GM21737 (cell line): ENCODE measurements around the gene RALA.
"Not testable (repeated sequence)": the region's sequence is repeated elsewhere in the genome, so short reads cannot be mapped to it uniquely, and the experiment has no call there.

Source experiments
- ATAC-seq: cut with Tn5 transposase; IDR thresholded peaks from one replicate; pipeline ENCODE4 v1.9.1; 2021; ENCODE audit warnings: mild to moderate bottlenecking, moderate library complexity; ENCODE audit not compliant: unreplicated experiment

Gene RALA

GRCh38 chr7:39645482-39646407 is 22.4 kb downstream of the RALA start:
- ATAC-seq = no peak

DNA sequence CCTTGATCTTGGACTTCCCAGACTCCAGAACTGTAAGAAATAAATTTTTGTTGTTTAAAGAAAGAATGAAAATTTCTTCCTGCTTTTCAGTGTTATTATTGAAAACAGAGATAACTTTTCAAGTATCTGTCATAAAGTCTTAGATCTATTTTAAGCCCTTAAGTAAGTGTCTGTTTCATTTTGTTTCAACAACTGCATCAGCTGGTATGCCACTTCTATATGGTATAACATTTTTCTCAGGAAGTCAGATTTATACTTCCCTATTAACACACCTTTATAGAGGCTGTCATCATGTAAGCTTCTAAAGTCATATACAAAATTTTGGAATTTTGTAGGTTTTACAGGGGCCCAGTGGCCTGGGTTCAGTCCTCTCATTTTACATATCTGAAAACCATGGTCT is 24.4 kb downstream of the RALA start:
- no peak for ATAC-seq

- no peak for ATAC-seq
These were observed 27.3 kb downstream of the RALA start for GRCh38 chr7:39650676-39651075.

- no peak for ATAC-seq
These were observed 27.9 kb downstream of the RALA start for GRCh38 chr7:39651265-39651664.

GRCh38 chr7:39656415-39656814 is 33.0 kb downstream of the RALA start:
- ATAC-seq = no peak

DNA sequence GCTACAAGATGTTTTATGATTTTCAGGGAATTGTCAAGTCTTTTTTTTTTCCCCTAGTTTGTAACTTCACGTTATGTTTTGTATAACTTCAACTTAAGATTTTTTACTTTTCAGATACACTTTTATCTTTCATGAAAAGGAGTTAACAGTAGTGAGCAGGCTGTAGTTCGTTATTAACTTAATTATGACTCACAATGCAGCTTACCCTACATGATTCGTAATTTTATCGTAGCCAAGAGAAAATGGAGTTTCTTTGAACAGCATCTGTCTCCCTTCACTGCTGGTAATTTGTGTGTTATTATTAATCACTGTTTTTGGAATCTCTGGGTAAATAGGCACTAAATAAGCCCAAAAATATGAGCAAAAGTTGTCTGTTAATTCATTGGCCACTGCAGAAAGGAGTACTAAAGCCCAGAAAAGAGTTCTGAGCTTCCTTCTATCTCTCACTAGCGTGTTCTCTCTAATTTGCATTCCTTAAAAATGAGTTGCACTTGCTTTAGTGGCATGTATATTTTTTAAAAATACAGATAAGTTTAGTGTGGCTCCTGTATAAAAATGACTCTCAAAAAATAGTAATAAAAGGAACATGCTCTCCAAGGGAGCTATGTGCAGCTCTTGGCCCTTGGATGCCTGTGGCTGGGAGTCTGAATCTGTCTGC is 36.1 kb downstream of the RALA start:
- ATAC-seq = no peak

- ATAC-seq = no peak
These were observed 38.6 kb downstream of the RALA start for GRCh38 chr7:39661960-39662359.

DNA sequence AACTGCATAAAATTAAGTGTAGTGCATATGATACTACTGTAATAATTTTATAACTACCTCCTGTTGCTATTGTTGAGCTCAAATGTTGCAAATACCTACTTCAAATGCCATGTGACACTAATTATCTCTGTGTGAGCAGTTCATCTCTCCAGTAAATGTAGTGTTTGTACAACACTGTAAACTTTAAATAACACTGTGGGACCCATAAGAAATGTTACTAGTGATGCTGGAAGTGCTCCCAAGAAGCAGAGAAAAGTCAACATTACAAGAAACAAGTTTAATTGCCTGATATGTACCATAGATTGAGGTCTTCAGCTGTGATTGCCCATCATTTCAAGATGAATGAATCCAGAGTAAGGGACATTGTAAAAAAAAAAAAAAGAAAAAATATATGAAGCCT is 39.9 kb downstream of the RALA start:
- no peak for ATAC-seq

GRCh38 chr7:39664057-39664456 is 40.7 kb downstream of the RALA start:
- ATAC-seq = no peak

- ATAC-seq = no peak
These were observed 41.2 kb downstream of the RALA start for GRCh38 chr7:39664585-39664984.

DNA sequence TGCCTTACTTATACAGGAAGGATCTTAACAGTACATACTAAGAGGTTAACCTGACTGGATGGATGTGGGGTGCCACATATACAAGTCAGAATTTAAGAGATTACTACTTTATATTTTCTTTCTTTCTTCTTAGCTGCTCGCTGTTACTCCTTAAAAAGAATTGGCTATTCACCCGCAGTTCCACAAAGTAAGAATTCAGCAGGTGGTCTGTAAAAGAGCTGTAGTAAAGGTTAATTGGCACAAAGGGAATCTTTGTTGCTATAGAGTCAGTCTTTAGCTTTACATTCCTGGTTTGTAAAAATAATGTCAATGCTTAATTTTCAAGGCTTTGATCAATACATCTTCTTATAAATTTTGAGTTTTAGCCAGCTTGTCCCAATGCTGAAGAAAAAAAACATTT is 43.2 kb downstream of the RALA start:
- ATAC-seq = no peak

- no peak for ATAC-seq
These were observed 44.1 kb downstream of the RALA start for GRCh38 chr7:39667341-39667923.

DNA sequence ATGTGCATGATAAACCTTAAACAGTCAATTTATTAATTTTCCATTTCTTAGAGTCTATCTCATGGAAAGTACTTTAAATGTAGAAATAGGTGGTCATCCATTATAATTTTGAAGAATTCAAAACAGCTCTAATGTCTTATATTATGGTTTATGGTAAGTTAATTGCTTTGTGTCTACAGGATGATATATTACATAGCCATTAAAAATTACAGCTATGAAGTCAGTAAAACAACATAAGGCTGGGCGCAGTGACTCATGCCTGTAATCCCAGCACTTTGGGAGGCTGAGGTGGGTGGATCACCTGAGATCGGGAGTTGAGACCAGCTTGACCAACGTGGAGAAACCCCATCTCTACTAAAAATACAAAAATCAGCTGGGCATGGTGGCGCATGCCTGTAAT is 44.9 kb downstream of the RALA start:
- not testable (repeated sequence) for ATAC-seq

DNA sequence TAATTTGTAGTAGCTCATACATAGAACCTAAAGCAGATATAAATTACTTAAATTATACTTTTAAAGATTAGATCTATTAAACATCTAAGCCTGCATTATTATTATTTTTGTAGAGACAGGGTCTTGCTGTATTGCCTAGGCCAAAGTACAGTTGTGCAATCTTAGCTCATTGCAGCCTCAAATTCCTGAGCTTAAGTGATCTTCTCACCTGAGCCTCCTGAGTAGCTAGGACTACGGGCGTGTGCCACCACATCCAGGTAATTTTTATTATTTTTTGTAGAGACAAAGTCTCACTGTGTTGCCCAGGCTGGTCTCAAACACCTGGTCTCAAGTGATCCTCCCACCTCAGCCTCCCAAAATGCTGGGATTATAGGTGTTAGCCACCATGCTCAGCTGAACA is 46.7 kb downstream of the RALA start:
- ATAC-seq = no peak

- no peak for ATAC-seq
These were observed 47.6 kb downstream of the RALA start for GRCh38 chr7:39670934-39671333.

DNA sequence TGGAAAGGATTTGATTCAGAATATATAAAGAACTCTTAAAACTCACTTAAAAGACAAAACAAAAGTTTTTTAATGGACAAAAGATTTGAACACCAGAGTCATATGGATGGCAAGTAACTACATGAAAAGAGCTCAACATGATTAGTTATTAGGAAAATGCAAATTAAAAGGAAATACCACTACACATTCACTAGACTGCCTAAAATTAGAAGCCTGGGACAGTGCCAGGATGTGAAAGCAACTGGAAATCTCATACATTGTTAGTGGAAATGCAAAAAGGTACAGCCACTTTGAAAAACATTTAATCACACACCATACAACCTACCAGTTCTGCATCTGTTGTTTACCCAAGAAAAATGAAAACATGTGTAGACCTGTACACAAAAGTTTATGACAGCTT is 48.8 kb downstream of the RALA start:
- ATAC-seq = no peak

- no peak for ATAC-seq
These were observed 50.5 kb downstream of the RALA start for GRCh38 chr7:39673868-39674267.

DNA sequence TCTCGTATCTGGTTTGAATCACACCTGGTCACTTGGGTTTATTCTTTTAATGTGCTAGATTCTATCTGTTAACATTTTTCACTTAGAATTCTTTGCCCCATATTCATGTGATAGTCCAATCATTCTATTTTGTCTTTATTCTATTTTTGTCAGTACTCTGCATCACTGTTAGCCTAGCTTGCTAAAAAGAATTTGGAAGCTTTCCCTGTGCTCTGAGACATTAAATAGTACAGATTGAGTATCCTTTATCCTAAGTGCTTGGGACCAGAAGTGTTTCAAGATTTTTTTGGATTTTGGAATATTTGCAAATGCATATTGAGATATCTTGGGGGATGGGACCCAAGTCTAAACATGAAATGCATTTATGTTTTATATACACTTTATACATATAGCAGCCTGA is 51.0 kb downstream of the RALA start:
- no peak for ATAC-seq

DNA sequence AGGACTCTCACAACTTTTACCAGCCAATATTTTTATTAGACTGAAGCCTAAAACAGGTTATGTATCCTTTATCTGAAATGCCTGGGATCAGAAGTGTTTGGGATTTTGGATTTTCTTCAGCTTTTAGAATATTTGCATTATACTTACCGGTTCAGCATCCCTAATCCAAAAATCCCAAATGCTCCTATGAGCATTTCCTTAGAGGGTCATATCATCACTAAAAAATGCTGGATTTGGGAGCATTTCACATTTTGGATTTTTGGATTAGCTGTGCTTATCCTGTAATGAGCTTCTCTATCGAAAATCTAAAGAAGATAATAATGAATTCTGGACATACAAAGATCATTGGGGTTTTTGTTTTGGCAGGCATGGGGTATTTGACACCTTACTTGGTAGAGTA is 53.0 kb downstream of the RALA start:
- ATAC-seq = no peak

DNA sequence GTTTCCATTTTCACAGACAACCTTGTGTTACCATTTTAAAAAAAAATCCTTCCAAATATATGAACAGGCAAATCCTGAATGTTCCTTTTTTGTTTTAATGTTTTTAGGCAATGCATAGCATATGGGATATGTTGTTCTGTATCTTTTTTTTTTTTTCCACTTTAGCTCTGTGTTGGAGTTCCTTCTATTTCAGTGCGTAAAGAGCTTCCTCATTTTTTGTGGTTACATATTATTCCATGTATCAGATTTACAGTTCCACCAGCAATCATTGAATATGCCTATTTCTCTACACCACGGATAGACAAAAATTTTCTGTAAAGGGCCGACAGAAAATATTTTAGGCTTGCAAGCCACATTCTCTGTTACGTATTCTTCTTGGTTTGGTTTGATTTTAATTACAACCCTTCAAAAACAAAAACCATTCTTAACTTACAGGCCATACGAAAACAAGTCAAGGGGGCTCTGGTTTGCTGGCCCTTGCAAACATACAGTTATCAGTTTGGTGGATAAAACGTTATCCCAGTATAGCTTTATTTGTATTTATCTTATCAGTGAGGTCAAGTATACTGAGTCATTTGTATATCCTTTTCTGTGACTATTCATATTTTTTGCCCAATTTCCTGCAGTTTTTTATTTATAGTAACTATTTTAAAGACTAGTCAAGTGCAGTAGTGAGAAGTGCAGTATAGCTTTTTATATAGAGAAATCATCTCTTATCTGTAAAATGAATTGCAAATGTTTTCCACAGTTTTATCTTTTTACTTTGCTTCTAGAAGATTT is 55.7 kb downstream of the RALA start:
- no peak for ATAC-seq

DNA sequence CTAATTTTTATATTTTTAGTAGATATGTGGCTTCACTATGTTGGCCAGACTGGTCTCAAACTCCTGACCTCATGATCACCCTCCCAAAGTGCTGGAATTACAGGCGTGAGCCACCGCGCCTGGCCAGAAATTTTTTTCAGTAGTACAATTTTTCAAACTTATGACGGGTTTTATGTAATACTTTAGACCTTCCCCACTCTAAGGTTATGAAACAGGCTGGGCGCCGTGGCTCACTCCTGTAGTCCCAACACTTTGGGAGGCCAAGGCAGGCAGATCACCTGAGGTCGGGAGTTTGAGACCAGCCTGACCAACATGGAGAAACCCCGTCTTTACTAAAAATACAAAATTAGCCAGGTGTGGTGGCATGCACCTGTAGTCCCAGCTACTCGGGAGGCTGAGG is 56.5 kb downstream of the RALA start:
- ATAC-seq = not testable (repeated sequence)
